ENCODE data around the gene KRTAP20-2. TPM values are rescaled to one million over a fixed set of nuclear protein-coding genes. Genes with fewer than 3 reads are reported as not detected.

Gene KRTAP20-2
- not detected for total RNA-seq

DNA sequence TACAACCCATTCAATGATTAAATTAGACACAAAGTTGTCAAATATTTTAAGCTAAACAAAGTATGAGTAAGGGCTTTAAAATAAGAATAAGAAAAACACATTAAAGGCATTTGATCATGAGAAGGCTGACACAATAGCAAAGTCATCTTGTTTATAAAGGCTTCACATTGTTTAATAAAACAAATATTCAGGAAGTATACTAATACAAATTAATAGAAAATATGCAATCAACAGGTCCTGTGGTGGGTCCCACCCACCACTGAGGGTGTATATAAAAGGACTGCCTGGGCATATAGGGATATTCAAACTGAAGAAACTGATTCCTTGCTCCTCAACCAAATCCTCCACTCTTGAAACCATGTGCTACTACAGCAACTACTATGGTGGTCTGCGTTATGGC lies at the start of gene KRTAP20-2:
KRTAP20-2 (plus strand) TSS at position 301 of the 400 bp plus-strand sequence; CDS start at position 359, 58 bp downstream.
- H3K27me3 Mint-ChIP-seq (ENCODE audit: low read depth) = no peaks in the 10 kb centered on the region
- ATAC-seq (no peak), DNase-seq (no peak)
- H3K4me1 Mint-ChIP-seq (ENCODE audit: low read depth) = no peaks in the 10 kb centered on the region
- no peak within 1 kb of the TSS for H3K4me3 Mint-ChIP-seq
- H3K9me3 Mint-ChIP-seq = no peaks in the 10 kb centered on the region
- H3K36me3 Mint-ChIP-seq (ENCODE audit: insufficient read depth) = no peaks in the 10 kb centered on the region

DNA sequence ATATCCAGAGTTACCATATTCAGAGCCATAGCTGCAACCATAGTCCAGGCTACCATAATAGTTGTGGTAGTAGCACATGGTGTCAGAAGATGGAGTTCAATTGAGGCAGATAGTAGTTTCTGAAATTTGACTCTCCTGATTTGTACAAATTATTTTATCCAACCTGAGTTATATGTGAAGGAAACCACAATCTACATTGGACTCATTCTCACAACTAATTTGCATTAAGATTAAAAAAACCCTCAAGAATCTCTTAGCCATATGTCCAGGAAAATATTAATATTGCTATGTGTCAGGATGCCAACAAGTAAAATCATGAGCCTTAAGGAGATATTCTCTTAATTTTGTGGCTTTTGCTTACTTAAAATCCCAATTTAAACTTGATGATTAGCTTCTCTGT lies 44.7 kb upstream of the KRTAP20-2 start, which contains the start of gene KRTAP22-2:
KRTAP22-2 (minus strand) TSS at position 101 of the 400 bp plus-strand sequence.
- ATAC-seq (no peak), DNase-seq (no peak)
- no peaks in the 10 kb centered on the region for H3K9me3 Mint-ChIP-seq
- H3K36me3 Mint-ChIP-seq (ENCODE audit: insufficient read depth) = no peaks in the 10 kb centered on the region
- H3K4me3 Mint-ChIP-seq = no peak within 1 kb of the TSS
- no peaks in the 10 kb centered on the region for H3K4me1 Mint-ChIP-seq (ENCODE audit: low read depth)
- H3K27me3 Mint-ChIP-seq (ENCODE audit: low read depth) = no peaks in the 10 kb centered on the region

DNA sequence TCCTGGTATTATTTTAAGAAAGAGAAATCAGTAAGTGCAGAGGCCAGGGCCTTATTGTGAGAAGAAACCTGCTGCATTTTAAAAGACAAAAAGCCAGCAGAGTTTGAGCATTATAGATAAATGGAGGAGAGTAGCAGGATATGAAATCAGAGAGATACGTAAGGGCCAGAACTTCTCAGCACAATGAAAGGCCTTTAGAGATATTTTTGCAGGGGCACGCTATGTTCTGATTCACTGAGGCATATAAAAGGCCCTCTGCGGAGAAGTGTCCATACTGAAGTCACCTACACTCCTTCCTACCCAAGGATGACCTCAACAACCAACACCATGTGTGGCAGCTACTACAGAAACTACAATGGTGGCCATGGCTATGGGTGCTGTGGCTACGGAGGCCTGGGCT lies 42.9 kb upstream of the KRTAP20-2 start, which contains the start of gene KRTAP6-3:
KRTAP6-3 (plus strand) TSS at position 301 of the 400 bp plus-strand sequence; CDS start at position 307, 6 bp downstream.
- Mint-ChIP-seq H3K27me3 (ENCODE audit: low read depth) (no peaks in the 10 kb centered on the region), H3K4me3 (no peak within 1 kb of the TSS), H3K4me1 (ENCODE audit: low read depth) (no peaks in the 10 kb centered on the region), H3K36me3 (ENCODE audit: insufficient read depth) (no peaks in the 10 kb centered on the region), H3K9me3 (no peaks in the 10 kb centered on the region)
- ATAC-seq = no peak
- DNase-seq = no peak

DNA sequence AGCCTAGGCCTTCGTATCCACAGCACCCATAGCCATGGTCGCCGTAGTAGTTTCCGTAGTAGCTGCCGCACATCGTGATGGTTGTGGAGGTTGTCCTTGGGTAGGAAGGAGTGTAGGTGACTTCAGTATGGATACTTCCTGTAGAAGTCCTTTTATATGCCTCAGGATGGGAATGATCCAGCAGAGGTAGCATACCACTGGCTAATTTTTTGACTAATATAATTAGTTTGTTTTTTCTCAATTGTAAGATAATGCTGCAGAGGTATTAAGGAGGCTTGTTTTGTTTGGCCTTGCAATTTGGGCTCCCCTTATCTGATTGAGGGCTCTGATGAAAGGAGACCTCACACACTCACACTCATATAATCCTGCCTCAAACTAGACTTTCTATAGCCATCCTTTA lies 36.2 kb upstream of the KRTAP20-2 start, which contains the start of gene KRTAP6-2:
KRTAP6-2 (minus strand) TSS at position 101 of the 400 bp plus-strand sequence; CDS start at position 73, 28 bp downstream.
- Mint-ChIP-seq H3K27me3 (ENCODE audit: low read depth) (no peaks in the 10 kb centered on the region), H3K4me3 (no peak within 1 kb of the TSS)
- ATAC-seq = no peak

DNA sequence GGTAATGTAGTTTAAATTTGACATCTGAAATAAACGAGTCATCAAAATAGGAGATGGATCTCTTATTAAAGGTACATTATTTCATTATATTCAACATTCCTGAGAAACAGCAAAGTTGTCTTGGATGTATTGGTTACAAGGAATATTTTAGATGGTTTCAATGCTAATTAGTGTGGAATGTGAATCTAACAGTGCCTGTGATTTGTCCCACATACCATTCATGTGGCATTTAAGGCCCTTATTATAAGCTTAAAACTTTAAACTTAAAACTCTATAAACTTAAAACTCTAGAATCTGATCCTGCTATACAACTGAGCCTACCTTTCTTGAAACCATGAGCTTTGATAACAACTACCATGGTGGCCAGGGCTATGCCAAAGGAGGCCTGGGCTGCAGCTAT lies 34.2 kb upstream of the KRTAP20-2 start, which contains the start of gene KRTAP22-1:
KRTAP22-1 (plus strand) TSS at position 301 of the 400 bp plus-strand sequence.
- H3K9me3 Mint-ChIP-seq = peaks cover 11% of the 10 kb centered on the region
- ATAC-seq (no peak), DNase-seq (no peak)
- H3K27me3 Mint-ChIP-seq (ENCODE audit: low read depth) = no peaks in the 10 kb centered on the region
- H3K36me3 Mint-ChIP-seq (ENCODE audit: insufficient read depth) = no peaks in the 10 kb centered on the region
- H3K4me1 Mint-ChIP-seq (ENCODE audit: low read depth) = no peaks in the 10 kb centered on the region
- H3K4me3 Mint-ChIP-seq = no peak within 1 kb of the TSS

More for the DNA sequence above, 36.2 kb upstream of the KRTAP20-2 start, which contains the start of gene KRTAP6-2:
- no peak for DNase-seq
- Mint-ChIP-seq H3K36me3 (ENCODE audit: insufficient read depth) (no peaks in the 10 kb centered on the region), H3K4me1 (ENCODE audit: low read depth) (no peaks in the 10 kb centered on the region), H3K9me3 (peaks cover 11% of the 10 kb centered on the region)

DNA sequence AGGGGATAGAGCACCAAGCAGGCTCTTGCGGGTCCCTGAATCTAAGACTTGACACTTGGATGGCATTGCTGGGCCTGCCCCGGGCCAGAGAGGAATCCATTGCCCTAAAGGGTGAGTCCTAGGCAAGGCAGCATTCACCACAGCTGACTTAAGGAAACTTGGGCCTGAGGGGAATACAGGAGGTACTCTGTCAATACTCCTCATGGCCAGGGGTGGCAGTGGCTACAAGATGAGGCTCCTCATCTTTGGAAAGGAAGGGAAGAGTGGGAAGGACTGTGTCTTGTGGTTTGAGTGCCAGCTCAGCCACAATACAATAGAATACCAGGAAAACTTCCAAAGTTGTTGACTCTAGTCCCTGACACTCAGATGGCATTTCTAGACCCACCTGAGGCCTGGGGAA lies 29.0 kb upstream of the KRTAP20-2 start:
- H3K9me3 Mint-ChIP-seq = peaks cover 11% of the 10 kb centered on the region
- H3K4me3 Mint-ChIP-seq = no peak overlapping the region
- ATAC-seq = no peak
- H3K36me3 Mint-ChIP-seq (ENCODE audit: insufficient read depth) = no peaks in the 10 kb centered on the region
- H3K27me3 Mint-ChIP-seq (ENCODE audit: low read depth) = no peaks in the 10 kb centered on the region
- H3K4me1 Mint-ChIP-seq (ENCODE audit: low read depth) = no peaks in the 10 kb centered on the region
- DNase-seq = no peak

DNA sequence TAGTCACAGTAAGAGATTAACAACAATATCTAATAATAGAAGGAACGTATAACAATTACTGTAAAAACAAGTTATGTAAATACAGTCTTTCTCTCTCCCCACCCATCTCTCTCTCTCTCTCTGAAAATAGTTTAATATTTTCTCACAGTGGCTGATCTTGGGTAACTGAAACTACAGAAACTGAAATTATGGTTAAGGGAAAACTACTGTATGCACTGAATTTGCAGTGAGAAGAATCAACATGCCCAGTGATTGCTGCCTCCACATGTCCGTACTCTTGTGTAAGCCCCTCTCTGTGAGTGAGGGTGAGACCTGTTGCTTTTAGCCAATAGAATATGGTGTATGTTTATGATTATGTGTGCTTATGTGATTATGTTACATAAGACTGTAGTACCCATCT lies 22.9 kb upstream of the KRTAP20-2 start:
- Mint-ChIP-seq H3K4me3 (no peak overlapping the region), H3K4me1 (ENCODE audit: low read depth) (no peaks in the 10 kb centered on the region), H3K27me3 (ENCODE audit: low read depth) (no peaks in the 10 kb centered on the region), H3K9me3 (peaks cover 3% of the 10 kb centered on the region), H3K36me3 (ENCODE audit: insufficient read depth) (no peaks in the 10 kb centered on the region)
- DNase-seq (no peak), ATAC-seq (no peak)

DNA sequence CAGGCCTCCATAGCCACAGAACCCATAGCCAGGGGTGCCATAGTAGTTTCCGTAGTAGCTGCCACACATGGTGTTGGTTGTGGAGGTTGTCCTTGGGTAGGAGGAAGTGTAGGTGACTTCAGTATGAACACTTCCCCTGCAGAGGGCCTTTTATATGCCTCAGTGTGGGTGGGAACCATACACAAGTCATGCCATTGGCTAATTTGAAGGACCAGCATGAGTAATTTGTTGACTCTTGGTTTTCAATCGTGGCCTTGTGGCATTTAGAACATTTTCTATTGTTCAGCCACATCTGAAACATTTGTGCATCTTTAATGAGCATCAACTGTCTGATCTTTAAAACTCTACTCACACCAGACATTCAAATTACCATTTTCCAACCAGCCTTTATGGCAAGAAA lies 21.2 kb upstream of the KRTAP20-2 start, which contains the start of gene KRTAP6-1:
KRTAP6-1 (minus strand) TSS at position 95 of the 400 bp plus-strand sequence; CDS start at position 69, 26 bp downstream.
- Mint-ChIP-seq H3K27me3 (ENCODE audit: low read depth) (no peaks in the 10 kb centered on the region), H3K9me3 (peaks cover 3% of the 10 kb centered on the region), H3K4me1 (ENCODE audit: low read depth) (no peaks in the 10 kb centered on the region), H3K4me3 (no peak within 1 kb of the TSS), H3K36me3 (ENCODE audit: insufficient read depth) (no peaks in the 10 kb centered on the region)
- DNase-seq = no peak
- ATAC-seq = no peak

DNA sequence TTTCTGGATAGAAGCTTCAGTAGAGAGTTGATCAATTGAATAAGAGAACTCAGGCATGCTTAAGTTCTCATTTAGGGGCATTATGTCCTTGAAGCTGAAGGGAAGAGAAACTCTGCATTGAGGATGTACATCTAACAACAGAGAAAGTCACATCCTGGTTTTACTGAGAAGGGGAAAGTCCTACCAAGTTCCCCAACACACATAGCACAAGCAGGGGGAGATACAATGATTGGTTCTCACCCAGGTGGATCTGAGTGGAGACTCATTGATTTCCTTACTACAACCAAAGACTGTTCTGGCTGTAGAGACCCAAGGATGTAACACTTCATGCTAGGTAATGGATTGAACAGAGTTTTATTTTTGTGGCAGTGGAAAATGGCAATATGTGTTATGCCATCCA lies 19.8 kb upstream of the KRTAP20-2 start:
- DNase-seq = no peak
- H3K4me1 Mint-ChIP-seq (ENCODE audit: low read depth) = no peaks in the 10 kb centered on the region
- no peaks in the 10 kb centered on the region for H3K36me3 Mint-ChIP-seq (ENCODE audit: insufficient read depth)
- ATAC-seq = no peak
- peaks cover 3% of the 10 kb centered on the region for H3K9me3 Mint-ChIP-seq
- H3K27me3 Mint-ChIP-seq (ENCODE audit: low read depth) = no peaks in the 10 kb centered on the region
- no peak overlapping the region for H3K4me3 Mint-ChIP-seq

DNA sequence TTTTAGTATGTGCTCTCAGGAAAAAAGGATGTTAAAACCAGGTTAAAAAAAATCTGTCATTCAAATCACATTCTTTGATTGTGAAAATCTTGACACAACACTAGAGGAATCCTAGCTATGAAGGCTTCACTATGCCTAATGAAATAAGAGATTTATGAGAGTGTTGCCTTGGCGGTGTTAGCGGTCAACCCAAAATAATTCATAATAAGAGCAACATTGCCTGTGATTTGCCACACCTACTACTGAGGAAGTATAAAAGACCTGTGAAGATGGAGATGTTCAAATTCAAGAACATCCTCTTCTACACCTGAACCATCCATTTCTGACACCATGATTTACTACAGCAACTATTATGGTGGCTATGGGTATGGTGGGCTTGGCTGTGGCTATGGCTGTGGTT lies 18.9 kb upstream of the KRTAP20-2 start, which contains the start of gene KRTAP20-1:
KRTAP20-1 (plus strand) TSS at position 301 of the 400 bp plus-strand sequence; CDS start at position 331, 30 bp downstream.
- Mint-ChIP-seq H3K4me3 (no peak within 1 kb of the TSS), H3K9me3 (peaks cover 3% of the 10 kb centered on the region), H3K4me1 (ENCODE audit: low read depth) (no peaks in the 10 kb centered on the region), H3K27me3 (ENCODE audit: low read depth) (no peaks in the 10 kb centered on the region), H3K36me3 (ENCODE audit: insufficient read depth) (no peaks in the 10 kb centered on the region)
- no peak for ATAC-seq
- DNase-seq = no peak

DNA sequence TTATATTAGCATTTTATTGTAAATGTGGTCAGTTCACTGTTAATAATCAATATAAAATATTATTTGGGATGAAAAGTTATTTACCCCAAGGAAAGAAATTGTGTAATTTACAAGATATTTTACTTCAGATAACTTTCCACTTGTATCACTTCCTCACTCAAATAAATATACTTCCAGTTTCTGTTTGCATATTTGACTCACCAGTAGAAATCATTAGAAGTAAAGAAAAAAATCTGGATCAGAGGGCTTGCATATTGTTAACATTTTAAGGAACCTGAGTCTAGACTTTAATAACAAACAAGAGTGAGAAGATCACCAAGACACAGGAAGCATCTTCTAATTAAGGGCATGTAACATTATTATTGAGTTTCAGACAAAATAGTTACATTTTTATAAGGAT lies 14.9 kb upstream of the KRTAP20-2 start:
- ATAC-seq (no peak), DNase-seq (no peak)
- no peaks in the 10 kb centered on the region for H3K27me3 Mint-ChIP-seq (ENCODE audit: low read depth)
- H3K9me3 Mint-ChIP-seq = no peaks in the 10 kb centered on the region
- H3K4me1 Mint-ChIP-seq (ENCODE audit: low read depth) = no peaks in the 10 kb centered on the region
- no peaks in the 10 kb centered on the region for H3K36me3 Mint-ChIP-seq (ENCODE audit: insufficient read depth)
- no peak overlapping the region for H3K4me3 Mint-ChIP-seq

DNA sequence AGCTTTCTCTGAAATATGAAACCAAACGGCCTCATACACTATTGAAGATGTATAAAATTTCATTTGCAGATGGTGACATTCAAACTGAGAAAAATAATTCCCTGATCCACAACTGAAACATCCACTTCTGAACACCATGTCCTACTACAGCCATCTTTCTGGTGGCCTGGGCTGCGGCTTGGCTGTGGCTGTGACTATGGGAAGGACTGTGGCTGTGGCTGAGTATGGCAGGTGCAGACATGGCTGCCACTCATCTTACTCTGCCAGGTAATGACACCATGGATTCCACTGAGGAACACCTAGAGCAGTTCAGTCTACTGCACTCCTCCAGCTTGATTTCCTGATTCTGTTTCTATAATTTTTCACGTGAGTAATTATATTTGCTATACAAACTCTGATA lies 14.5 kb upstream of the KRTAP20-2 start, which contains the start of gene KRTAP20-4:
KRTAP20-4 (plus strand) TSS at position 106 of the 400 bp plus-strand sequence.
- H3K36me3 Mint-ChIP-seq (ENCODE audit: insufficient read depth) = no peaks in the 10 kb centered on the region
- H3K9me3 Mint-ChIP-seq = no peaks in the 10 kb centered on the region
- no peaks in the 10 kb centered on the region for H3K27me3 Mint-ChIP-seq (ENCODE audit: low read depth)
- H3K4me1 Mint-ChIP-seq (ENCODE audit: low read depth) = no peaks in the 10 kb centered on the region
- DNase-seq = no peak
- H3K4me3 Mint-ChIP-seq = no peak within 1 kb of the TSS
- no peak for ATAC-seq

DNA sequence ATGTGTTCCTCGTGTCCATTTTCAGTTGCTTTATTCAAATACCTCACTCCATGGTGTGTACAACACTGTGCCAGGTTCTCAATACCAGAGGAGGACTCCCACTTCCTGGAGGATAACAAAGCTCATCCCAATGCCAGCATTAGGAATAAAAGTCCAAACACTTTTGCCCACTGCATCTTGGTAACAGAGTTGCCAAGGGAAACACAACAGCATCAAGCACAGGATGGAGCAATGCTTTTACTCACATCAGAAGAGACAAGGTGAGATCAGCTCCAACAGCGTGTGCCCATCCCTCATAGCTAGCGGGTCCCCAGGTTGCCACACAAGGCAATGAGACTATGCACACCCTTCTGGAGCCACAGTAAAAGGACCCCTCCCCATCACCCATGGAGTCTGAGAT lies 11.6 kb upstream of the KRTAP20-2 start:
- H3K27me3 Mint-ChIP-seq (ENCODE audit: low read depth) = no peaks in the 10 kb centered on the region
- no peaks in the 10 kb centered on the region for H3K36me3 Mint-ChIP-seq (ENCODE audit: insufficient read depth)
- ATAC-seq (no peak), DNase-seq (no peak)
- no peaks in the 10 kb centered on the region for H3K4me1 Mint-ChIP-seq (ENCODE audit: low read depth)
- H3K9me3 Mint-ChIP-seq = no peaks in the 10 kb centered on the region
- no peak overlapping the region for H3K4me3 Mint-ChIP-seq

DNA sequence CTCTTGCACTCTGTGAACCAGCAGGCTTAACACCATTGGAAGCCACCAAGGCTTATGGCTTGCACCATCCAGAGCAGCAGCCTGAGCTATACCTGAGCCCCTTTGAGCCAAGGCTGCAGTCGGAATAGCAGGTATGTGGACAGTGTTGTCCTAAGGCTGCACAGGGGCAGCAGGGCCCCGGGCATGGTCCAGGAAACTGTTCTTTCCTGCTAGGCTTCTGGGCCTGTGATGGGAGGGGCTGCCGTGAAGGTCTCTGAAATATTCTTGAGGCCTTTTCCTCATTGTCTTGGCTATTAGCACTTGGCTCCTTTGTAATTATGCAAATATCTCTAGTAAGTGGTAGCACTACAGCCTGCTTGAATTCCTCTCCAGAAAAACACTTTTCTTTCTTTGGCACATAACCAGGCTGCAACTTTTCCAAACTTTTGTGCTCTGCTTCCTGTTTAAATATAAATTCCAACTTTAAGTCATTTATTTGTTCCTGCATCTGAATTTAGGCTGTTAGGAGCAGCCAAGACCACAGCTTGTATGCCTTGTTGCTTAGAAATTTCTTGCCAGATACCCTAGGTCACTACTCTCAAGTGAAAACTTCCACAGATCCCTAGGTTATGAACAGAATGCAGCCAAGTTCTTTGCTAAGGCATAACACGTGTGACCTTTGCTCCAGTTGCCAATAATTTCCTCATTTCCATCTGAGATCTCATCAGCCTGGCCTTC lies 9.4 kb upstream of the KRTAP20-2 start:
- Mint-ChIP-seq H3K27me3 (ENCODE audit: low read depth) (no peaks in the 10 kb centered on the region), H3K4me1 (ENCODE audit: low read depth) (no peaks in the 10 kb centered on the region), H3K4me3 (no peak overlapping the region), H3K9me3 (no peaks in the 10 kb centered on the region), H3K36me3 (ENCODE audit: insufficient read depth) (no peaks in the 10 kb centered on the region)
- no peak for ATAC-seq
- DNase-seq = no peak

DNA sequence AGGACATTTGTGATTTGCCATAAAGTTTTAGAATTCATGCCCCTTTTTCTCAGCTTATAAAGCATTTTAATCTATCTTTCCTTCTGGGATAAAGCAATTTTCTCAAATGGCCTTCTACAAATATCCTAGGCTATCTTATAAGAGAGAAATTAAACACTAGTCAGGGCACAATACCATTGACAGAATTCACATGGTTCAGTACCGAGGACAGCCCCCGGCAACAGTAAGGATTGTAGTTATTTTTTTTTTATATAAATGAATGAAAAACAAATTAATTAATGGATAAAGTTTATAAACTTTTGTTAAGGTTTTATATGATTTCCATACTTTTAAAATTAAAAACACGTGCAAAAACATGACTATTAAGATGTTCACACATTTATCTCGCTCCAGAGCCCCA lies 6.9 kb upstream of the KRTAP20-2 start:
- no peak for ATAC-seq

More for the DNA sequence above, 6.9 kb upstream of the KRTAP20-2 start:
- Mint-ChIP-seq H3K9me3 (no peaks in the 10 kb centered on the region), H3K27me3 (ENCODE audit: low read depth) (no peaks in the 10 kb centered on the region), H3K4me1 (ENCODE audit: low read depth) (no peaks in the 10 kb centered on the region), H3K4me3 (no peak overlapping the region), H3K36me3 (ENCODE audit: insufficient read depth) (no peaks in the 10 kb centered on the region)
- DNase-seq = no peak

Measured in activated T-cell treated with anti-CD3 and anti-CD28 coated beads, Interleukin-2, amount 50 U/mL, for 4 hours (primary cell).